Activated CD4-positive, alpha-beta T cell treated with anti-CD3 and anti-CD28 coated beads for 1 hour (primary cell): ENCODE results near the gene ARRDC1.
"Not testable (repeated sequence)": the region's sequence is repeated elsewhere in the genome, so short reads cannot be mapped to it uniquely, and the experiment has no call there.

Source experiments
- DNase-seq: peaks from one replicate; pipeline ENCODE4 v3.0.0-alpha.2; 2020

The ARRDC1 gene, protein sequence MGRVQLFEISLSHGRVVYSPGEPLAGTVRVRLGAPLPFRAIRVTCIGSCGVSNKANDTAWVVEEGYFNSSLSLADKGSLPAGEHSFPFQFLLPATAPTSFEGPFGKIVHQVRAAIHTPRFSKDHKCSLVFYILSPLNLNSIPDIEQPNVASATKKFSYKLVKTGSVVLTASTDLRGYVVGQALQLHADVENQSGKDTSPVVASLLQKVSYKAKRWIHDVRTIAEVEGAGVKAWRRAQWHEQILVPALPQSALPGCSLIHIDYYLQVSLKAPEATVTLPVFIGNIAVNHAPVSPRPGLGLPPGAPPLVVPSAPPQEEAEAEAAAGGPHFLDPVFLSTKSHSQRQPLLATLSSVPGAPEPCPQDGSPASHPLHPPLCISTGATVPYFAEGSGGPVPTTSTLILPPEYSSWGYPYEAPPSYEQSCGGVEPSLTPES

GRCh38 chr9:137605121-137606004 lies at the start of gene ARRDC1:
TSS of gene ARRDC1 (plus strand) at chr9:137605686. CDS start at chr9:137605718, 32 bp downstream.
- DNase-seq = peak; percentile 87

DNA sequence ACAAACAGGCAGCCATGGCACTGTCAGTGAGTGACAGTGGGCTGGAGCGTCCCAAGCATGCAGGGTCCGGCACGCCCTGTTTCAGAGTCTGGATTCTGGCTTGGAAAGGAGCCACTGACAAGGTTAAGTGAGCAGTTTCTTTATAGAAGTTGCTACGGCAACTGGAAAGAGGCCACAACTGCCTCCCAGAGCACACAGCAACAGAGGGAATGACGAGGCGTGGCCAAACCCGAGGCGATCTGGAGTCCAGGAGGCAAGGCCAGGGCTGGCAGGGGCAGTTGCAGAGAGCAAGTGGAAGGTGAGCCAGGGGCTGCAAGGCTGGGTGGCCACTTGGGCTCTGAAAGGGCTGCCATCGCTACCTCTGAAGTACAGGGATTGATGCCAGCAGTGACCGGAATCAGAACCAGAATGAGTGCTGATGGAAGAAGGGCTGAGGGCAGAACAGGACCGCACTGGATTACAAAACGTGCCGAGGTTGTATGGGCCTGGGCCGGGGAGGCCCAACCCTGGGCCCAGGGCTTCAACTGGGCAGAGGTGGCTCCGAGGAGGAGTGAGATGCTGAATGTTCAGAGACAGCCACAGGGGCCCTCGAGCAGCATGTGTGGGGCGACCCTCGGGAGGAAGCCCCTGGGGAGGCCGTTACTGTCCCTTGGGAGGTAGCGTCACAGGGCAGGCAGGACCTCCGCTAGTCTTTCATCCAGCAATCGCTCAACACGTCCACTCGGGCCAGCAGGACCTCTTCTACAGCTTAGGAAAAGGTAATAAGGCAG lies 49.2 kb upstream of the ARRDC1 start:
- no peak for DNase-seq

DNA sequence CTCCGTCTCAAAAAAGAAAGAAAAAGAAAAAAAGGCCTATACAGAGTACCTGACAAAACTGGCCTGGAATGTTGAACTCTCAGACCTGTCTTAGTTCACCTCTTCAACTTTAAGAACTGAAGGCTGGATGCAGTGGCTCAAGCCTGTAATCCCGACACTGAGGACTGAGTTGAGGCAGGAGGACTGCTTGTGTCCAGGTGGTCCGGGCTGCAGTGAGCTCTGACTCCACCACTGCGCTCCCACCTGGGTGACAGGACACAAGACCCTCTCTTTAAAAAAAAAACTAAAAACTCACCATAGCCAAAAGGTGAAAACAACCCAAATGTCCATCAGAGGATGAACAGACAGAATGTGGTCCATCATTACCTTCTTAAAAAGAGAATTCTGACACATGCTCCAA lies 47.4 kb upstream of the ARRDC1 start:
- no peak for DNase-seq

DNA sequence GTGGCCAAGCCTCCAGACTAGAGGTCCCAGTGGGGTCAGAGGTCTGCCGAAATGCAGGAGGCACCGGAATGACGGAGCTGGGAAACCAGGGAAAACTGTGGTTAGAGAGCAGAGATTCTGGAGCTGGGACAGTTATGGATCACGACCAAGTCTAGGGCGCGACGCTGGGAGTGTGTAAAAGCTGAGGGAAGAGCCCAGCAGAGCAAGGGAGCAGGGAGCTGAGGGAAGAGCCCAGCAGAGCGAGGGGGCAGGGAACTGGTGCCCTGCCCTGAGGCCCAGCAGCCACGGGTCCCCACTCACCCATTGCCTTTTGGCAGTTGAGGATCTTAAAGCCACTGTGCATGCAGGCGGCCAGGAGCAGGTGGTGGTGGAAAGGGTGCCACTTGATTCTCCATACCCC lies 41.4 kb upstream of the ARRDC1 start:
- no peak for DNase-seq

GRCh38 chr9:137564817-137565411 lies 40.6 kb upstream of the ARRDC1 start:
- DNase-seq = no peak

GRCh38 chr9:137568445-137568844 lies 37.0 kb upstream of the ARRDC1 start:
- DNase-seq = not testable (repeated sequence)

- no peak for DNase-seq
Observed at GRCh38 chr9:137569609-137570203, 35.8 kb upstream of the ARRDC1 start.

DNA sequence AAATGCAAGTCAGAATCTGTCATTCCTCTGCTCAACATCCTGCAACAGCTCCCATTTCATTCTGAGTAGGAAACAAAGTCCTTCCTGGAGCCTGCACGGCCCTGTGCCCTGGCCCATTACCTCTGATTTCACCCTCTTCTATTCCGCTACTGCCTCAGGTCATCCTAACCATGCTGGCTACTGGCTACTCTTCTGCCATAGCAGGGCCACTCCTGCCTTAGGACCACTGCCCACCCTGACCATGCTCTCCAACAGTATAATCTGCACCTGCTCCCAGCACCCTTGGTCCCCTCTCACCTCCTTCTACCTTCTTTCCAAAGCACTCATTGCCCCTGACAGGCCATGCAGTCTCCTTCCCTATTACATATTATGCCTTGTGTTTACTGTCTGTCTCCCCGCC lies 34.9 kb upstream of the ARRDC1 start:
- DNase-seq = no peak

- no peak for DNase-seq
Observed at GRCh38 chr9:137574192-137574591, 31.3 kb upstream of the ARRDC1 start.

DNA sequence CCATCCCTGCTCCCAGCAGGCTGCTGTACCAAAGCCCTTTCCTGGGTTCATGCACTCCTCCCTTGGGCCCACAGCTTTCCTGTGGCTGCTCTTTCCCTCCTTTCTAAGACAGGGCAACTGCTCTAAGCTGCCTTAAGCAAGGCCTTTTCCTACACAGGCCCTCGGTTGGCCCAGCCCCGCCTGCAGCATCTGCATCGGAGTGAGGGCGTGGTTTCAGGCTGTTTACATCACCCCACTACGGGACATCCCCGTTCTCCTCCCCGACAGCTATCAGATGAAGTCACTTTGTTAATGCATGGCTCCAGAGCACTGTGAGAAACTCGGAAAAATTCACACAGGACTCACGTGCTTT lies 30.1 kb upstream of the ARRDC1 start:
- no peak for DNase-seq

DNA sequence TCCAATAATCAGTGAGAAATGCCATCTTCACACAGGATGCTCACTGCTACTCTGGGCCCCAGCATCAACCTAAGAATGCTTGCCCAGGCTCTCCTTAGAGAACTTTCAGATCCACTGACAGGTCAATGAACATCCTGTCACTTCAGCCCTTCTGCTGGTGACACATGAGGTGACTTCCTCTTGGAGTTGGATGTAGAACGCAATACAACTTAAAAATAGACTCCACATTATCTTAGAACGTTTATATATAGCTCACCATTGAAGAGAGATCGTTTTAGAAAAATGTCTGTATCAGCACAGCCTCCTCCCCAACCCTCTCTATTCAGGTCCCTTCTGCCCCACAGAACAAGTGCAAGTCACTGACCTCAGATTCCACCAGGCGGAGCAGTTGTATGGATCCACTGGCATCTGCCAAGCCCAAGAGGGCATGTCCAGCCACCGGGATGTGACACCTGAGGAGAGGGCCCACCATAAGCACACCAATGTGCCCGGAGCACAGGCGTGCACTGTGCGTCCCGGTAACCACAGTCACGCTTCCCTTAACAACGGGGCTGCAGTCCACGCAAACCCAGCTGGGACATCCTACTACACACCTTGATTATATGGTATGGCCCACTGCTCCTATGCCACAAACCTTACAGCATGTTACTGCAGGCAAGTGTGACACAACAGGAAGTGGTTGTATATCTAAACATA lies 29.6 kb upstream of the ARRDC1 start:
- DNase-seq = no peak

GRCh38 chr9:137578518-137579258 lies 26.8 kb upstream of the ARRDC1 start, which contains the start of gene DPH7:
TSS of gene DPH7 (minus strand) at chr9:137578925. CDS start at chr9:137578777, 148 bp downstream.
- peak; percentile 90 for DNase-seq

- no peak for DNase-seq
Observed at GRCh38 chr9:137579259-137579604, 26.3 kb upstream of the ARRDC1 start.

DNA sequence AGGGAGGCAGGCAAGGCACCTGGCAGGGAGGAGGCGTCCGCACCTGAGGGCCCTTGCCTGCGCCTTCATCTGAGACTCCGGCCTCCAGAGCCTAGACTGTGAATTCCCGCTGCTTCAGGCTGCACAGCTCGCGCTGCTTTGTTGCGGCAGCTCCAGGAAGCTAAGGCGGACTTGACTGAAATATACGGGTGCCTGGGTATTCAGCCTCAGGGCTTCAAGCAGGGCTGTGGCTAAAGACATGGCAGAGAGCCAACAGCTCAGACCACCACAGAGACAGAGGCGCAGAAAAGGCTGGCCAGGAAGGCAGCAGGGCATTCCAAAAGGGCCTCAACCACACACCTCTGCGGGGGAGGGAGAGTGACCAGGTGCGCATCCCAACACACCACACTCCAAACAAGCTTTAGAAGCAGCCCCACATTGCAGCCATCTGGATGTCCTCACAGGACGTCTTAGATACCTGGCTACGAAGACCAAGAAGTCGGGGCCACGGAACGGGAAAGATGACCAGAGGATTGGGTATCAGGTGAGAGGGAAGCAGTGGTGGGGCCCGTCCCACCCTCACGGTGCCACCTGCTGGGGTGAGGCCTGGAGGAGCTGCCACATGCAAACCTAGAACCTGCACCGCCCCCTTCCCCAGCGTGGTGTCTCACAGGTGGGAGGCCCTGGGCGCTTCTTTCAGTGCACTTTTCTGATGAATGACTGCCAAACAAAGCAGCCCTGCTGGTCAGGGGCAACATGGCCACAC lies 25.1 kb upstream of the ARRDC1 start:
- no peak for DNase-seq

DNA sequence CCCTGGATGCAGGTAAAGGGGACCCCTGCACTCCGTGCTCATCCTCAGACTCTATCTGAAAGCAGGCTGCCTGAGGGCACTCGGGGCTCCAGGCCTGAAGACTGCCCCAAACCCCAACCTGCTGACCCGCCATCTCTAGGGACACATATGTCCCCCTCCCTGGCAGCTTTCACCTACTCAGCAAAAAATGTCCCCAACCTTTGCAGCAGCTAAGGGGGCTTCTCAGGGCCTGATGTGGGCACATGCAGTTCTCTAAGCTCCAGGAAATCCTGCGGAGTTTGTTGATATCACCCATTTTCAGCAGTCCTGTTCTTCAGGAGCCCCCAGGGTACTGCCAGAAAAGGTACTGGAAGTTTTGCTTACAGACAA lies 24.5 kb upstream of the ARRDC1 start:
- DNase-seq = no peak

- no peak for DNase-seq
Observed at GRCh38 chr9:137581361-137582285, 23.9 kb upstream of the ARRDC1 start.

- DNase-seq = no peak
Observed at GRCh38 chr9:137582286-137582860, 23.1 kb upstream of the ARRDC1 start.

DNA sequence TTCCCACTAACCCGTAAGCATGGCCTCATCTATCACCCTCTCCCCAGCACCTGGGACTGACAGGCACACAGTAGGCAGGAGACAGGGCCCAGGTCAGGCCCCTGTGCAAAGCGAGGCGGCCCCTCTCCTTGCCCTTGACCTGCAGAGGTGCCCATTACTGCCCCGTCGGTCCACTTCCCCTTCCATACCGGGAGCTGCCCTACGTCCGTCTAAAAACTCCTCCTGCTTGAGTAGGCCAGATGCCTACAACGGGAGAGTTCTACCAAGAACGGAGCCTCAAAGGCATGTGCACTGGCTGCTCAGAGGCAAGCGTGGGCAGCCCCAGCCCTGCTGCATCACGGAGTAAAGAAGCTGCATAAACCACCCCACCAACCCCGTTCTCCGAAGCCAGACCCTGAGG lies 22.1 kb upstream of the ARRDC1 start:
- DNase-seq = no peak

DNA sequence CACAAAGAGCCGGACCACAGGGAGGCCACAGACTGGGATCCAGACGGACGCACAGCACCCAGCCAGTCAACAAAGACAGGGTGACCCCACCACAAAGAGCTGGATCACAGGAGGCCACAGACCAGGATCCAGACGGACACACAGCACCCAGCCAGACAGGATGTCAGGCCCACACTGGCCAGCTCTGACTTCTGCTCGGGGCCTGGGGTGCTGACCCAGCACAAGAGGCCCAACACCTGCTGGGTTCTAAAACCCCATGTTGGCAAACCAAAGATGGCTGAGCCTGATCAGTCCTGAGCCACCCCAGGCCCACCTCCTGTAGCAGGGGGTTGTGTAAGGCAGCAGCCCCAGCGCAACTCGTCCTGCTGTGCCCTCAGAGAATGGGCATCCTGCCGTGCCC lies 21.5 kb upstream of the ARRDC1 start:
- DNase-seq = no peak
